ENCODE results near the gene TLCD2. TPM values are rescaled to one million over a fixed set of nuclear protein-coding genes. Genes with fewer than 3 reads are reported as not detected.
A peak's percentile ranks its signal among the peaks of the same experiment; 100 is the strongest.

Gene TLCD2
- polyA plus RNA-seq, result not detected

- Mint-ChIP-seq H3K27ac (peak within 1 kb of the TSS in 1 of 3 donors; percentile 59), H3K27me3 (peaks cover 39% of the 10 kb centered on the region), H3K36me3 (no peaks in the 10 kb centered on the region), H3K9me3 (no peaks in the 10 kb centered on the region), H3K4me1 (peaks cover 2 to 13% (median 4%) of the 10 kb centered on the region in 3 donors), H3K4me3 (peak within 1 kb of the TSS; percentile 52 to 83 (median 73))
These were observed at the start of gene TLCD2 for GRCh38 chr17:1709971-1710806. TSS of gene TLCD2 (minus strand) at chr17:1710377. CDS start at chr17:1710242, 135 bp downstream.

GRCh38 chr17:1759529-1759928, 49.4 kb upstream of the TLCD2 start:
- Mint-ChIP-seq H3K4me1 (peaks cover 15 to 23% (median 22%) of the 10 kb centered on the region in 3 donors), H3K27me3 (peaks cover 5% of the 10 kb centered on the region), H3K27ac (no peak overlapping the region), H3K9me3 (no peaks in the 10 kb centered on the region), H3K36me3 (peaks cover 2% of the 10 kb centered on the region), H3K4me3 (no peak overlapping the region)

GRCh38 chr17:1758807-1759206, 48.6 kb upstream of the TLCD2 start:
- no peaks in the 10 kb centered on the region for H3K9me3 Mint-ChIP-seq
- peaks cover 2% of the 10 kb centered on the region for H3K36me3 Mint-ChIP-seq
- peak overlapping the region in 1 of 3 donors; percentile 15 for H3K27ac Mint-ChIP-seq
- no peak overlapping the region for H3K4me3 Mint-ChIP-seq
- peaks cover 5% of the 10 kb centered on the region for H3K27me3 Mint-ChIP-seq
- peaks cover 9 to 17% (median 15%) of the 10 kb centered on the region in 3 donors for H3K4me1 Mint-ChIP-seq

- no peaks in the 10 kb centered on the region for H3K9me3 Mint-ChIP-seq
- no peak overlapping the region for H3K27ac Mint-ChIP-seq
- H3K4me1 Mint-ChIP-seq, result peaks cover 13 to 14% (median 13%) of the 10 kb centered on the region in 3 donors
- peaks cover 2% of the 10 kb centered on the region for H3K36me3 Mint-ChIP-seq
- no peak overlapping the region for H3K4me3 Mint-ChIP-seq
- H3K27me3 Mint-ChIP-seq, result peaks cover 5% of the 10 kb centered on the region
These were observed 45.7 kb upstream of the TLCD2 start for GRCh38 chr17:1755827-1756262.

- H3K9me3 Mint-ChIP-seq, result no peaks in the 10 kb centered on the region
- H3K4me1 Mint-ChIP-seq, result peaks cover 13 to 14% (median 13%) of the 10 kb centered on the region in 3 donors
- H3K27ac Mint-ChIP-seq, result no peak overlapping the region
- H3K27me3 Mint-ChIP-seq, result peaks cover 5% of the 10 kb centered on the region
- no peak overlapping the region for H3K4me3 Mint-ChIP-seq
- H3K36me3 Mint-ChIP-seq, result peaks cover 2% of the 10 kb centered on the region
These were observed 45.2 kb upstream of the TLCD2 start for GRCh38 chr17:1755252-1755826.

GRCh38 chr17:1754430-1755112, 44.4 kb upstream of the TLCD2 start:
- H3K4me1 Mint-ChIP-seq, result peaks cover 13 to 14% (median 13%) of the 10 kb centered on the region in 3 donors
- no peak overlapping the region for H3K4me3 Mint-ChIP-seq
- H3K27me3 Mint-ChIP-seq, result peaks cover 5% of the 10 kb centered on the region
- no peak overlapping the region for H3K27ac Mint-ChIP-seq
- H3K36me3 Mint-ChIP-seq, result peaks cover 2% of the 10 kb centered on the region
- H3K9me3 Mint-ChIP-seq, result no peaks in the 10 kb centered on the region

- Mint-ChIP-seq H3K4me1 (peaks cover 13% of the 10 kb centered on the region in 3 donors), H3K9me3 (no peaks in the 10 kb centered on the region), H3K4me3 (no peak overlapping the region), H3K36me3 (peaks cover 2% of the 10 kb centered on the region), H3K27me3 (peaks cover 5% of the 10 kb centered on the region), H3K27ac (no peak overlapping the region)
These were observed 43.7 kb upstream of the TLCD2 start for GRCh38 chr17:1753767-1754429.

GRCh38 chr17:1752425-1753262, 42.5 kb upstream of the TLCD2 start:
- H3K36me3 Mint-ChIP-seq, result peaks cover 2% of the 10 kb centered on the region
- H3K4me1 Mint-ChIP-seq, result peaks cover 8 to 10% (median 9%) of the 10 kb centered on the region in 3 donors
- no peaks in the 10 kb centered on the region for H3K9me3 Mint-ChIP-seq
- peak overlapping the region in 1 of 3 donors; percentile 23 for H3K27ac Mint-ChIP-seq
- peak overlapping the region in 3 of 4 donors; percentile 34 to 84 (median 77) for H3K4me3 Mint-ChIP-seq
- peaks cover 1% of the 10 kb centered on the region for H3K27me3 Mint-ChIP-seq

- Mint-ChIP-seq H3K27ac (no peak overlapping the region), H3K27me3 (peaks cover 1% of the 10 kb centered on the region), H3K4me3 (peak overlapping the region in 1 of 4 donors; percentile 8), H3K4me1 (peaks cover 8 to 9% (median 8%) of the 10 kb centered on the region in 3 donors), H3K9me3 (no peaks in the 10 kb centered on the region), H3K36me3 (no peaks in the 10 kb centered on the region)
These were observed 40.5 kb upstream of the TLCD2 start for GRCh38 chr17:1750628-1751027.

GRCh38 chr17:1746975-1747543, 36.9 kb upstream of the TLCD2 start:
- H3K4me1 Mint-ChIP-seq, result peaks cover under 1 to 2% (median under 1%) of the 10 kb centered on the region in 3 donors
- no peaks in the 10 kb centered on the region for H3K36me3 Mint-ChIP-seq
- peaks cover 1% of the 10 kb centered on the region for H3K27me3 Mint-ChIP-seq
- H3K9me3 Mint-ChIP-seq, result no peaks in the 10 kb centered on the region
- H3K27ac Mint-ChIP-seq, result no peak overlapping the region
- H3K4me3 Mint-ChIP-seq, result no peak overlapping the region

GRCh38 chr17:1745513-1746020, 35.4 kb upstream of the TLCD2 start:
- peaks cover 0 to 2% (median 0%) of the 10 kb centered on the region in 3 donors for H3K4me1 Mint-ChIP-seq
- H3K9me3 Mint-ChIP-seq, result no peaks in the 10 kb centered on the region
- H3K4me3 Mint-ChIP-seq, result no peak overlapping the region
- H3K36me3 Mint-ChIP-seq, result no peaks in the 10 kb centered on the region
- peaks cover 1% of the 10 kb centered on the region for H3K27me3 Mint-ChIP-seq
- no peak overlapping the region for H3K27ac Mint-ChIP-seq

GRCh38 chr17:1744551-1745512, 34.7 kb upstream of the TLCD2 start:
- Mint-ChIP-seq H3K9me3 (no peaks in the 10 kb centered on the region), H3K4me3 (no peak overlapping the region), H3K27me3 (peaks cover 1% of the 10 kb centered on the region), H3K36me3 (no peaks in the 10 kb centered on the region), H3K27ac (peak overlapping the region in 1 of 3 donors; percentile 23), H3K4me1 (peaks cover 0 to 2% (median 0%) of the 10 kb centered on the region in 3 donors)

- H3K9me3 Mint-ChIP-seq, result no peaks in the 10 kb centered on the region
- no peak overlapping the region for H3K27ac Mint-ChIP-seq
- no peak overlapping the region for H3K4me3 Mint-ChIP-seq
- no peaks in the 10 kb centered on the region for H3K36me3 Mint-ChIP-seq
- H3K4me1 Mint-ChIP-seq, result no peaks in the 10 kb centered on the region
- H3K27me3 Mint-ChIP-seq, result peaks cover 1% of the 10 kb centered on the region
These were observed 32.9 kb upstream of the TLCD2 start for GRCh38 chr17:1743088-1743439.

Data from IgD-negative memory B cell (primary cell).